ENCODE results near the gene EMC1. TPM values are rescaled to one million over a fixed set of nuclear protein-coding genes. Genes with fewer than 3 reads are reported as not detected.
"Not testable (repeated sequence)": the region's sequence is repeated elsewhere in the genome, so short reads cannot be mapped to it uniquely, and the experiment has no call there.

Gene EMC1
- total RNA-seq, 2 experiments from 2014 or later: 41.3 to 50.1 TPM

GRCh38 chr1:19232524-19232846, 18.8 kb downstream of the EMC1 start:
- Histone ChIP-seq H3K4me3 (ENCODE audit: low read depth, low read length, poor library complexity, severe bottlenecking) (no peak overlapping the region), H3K27ac (ENCODE audit: low read depth, low read length, poor library complexity, severe bottlenecking) (no peak overlapping the region), H3K9me2 (ENCODE audit: insufficient read depth, low read length) (no peaks in the 10 kb centered on the region), H2AFZ (ENCODE audit: low read length) (no peak overlapping the region), H3K9me3 (ENCODE audit: low read length) (no peaks in the 10 kb centered on the region), H3K79me2 (ENCODE audit: insufficient read depth, low read depth, low read length) (no peaks in the 10 kb centered on the region), H3K4me1 (ENCODE audit: insufficient read depth, low read length, poor library complexity, severe bottlenecking) (no peaks in the 10 kb centered on the region), H3K36me3 (ENCODE audit: insufficient read depth, low read length) (peaks cover 91% of the 10 kb centered on the region), H4K20me1 (ENCODE audit: insufficient read depth, low read length) (no peaks in the 10 kb centered on the region), H3K4me2 (ENCODE audit: low read length) (no peak overlapping the region)
- no peak for DNase-seq (ENCODE audit: low spot score)
- ChIA-PET POLR2A (no interaction called here), CTCF (ENCODE audit: unreplicated experiment) (no interaction called here)
- TF ChIP-seq EZH2phosphoT487 (IDR thresholded peaks at IDR 0.05; ENCODE audit: borderline replicate concordance, low read depth, low read length): no peak
- peak; percentile 32; the same call in 1 of the 2 replicates for TF ChIP-seq CTCF (conservative IDR thresholded peaks at IDR 0.05; ENCODE audit: low read length)
- intact Hi-C loops (cut with micrococcal nuclease; ENCODE audit: unreplicated experiment): no loop called here
- no TSS peak for BruUV-seq (replicated peaks)

- POLR2A ChIA-PET; H3K4me2 ChIP-seq (ENCODE audit: low read length); H2AFZ ChIP-seq (ENCODE audit: low read length); H3K4me3 ChIP-seq (ENCODE audit: low read depth, low read length, poor library complexity, severe bottlenecking); H3K9me3 ChIP-seq (ENCODE audit: low read length); intact Hi-C loops (cut with micrococcal nuclease; ENCODE audit: unreplicated experiment); H3K27ac ChIP-seq (ENCODE audit: low read depth, low read length, poor library complexity, severe bottlenecking); H4K20me1 ChIP-seq (ENCODE audit: insufficient read depth, low read length); H3K9me2 ChIP-seq (ENCODE audit: insufficient read depth, low read length); DNase-seq (ENCODE audit: low spot score); BruUV-seq (replicated peaks); H3K4me1 ChIP-seq (ENCODE audit: insufficient read depth, low read length, poor library complexity, severe bottlenecking); H3K79me2 ChIP-seq (ENCODE audit: insufficient read depth, low read depth, low read length); CTCF ChIA-PET (ENCODE audit: unreplicated experiment): not testable (repeated sequence)
- H3K36me3 ChIP-seq (ENCODE audit: insufficient read depth, low read length): peaks cover 91% of the 10 kb centered on the region
Measured at GRCh38 chr1:19231736-19232523, 19.4 kb downstream of the EMC1 start.

- no peaks in the 10 kb centered on the region for H3K9me3 ChIP-seq (ENCODE audit: low read length)
- no peak overlapping the region for H2AFZ ChIP-seq (ENCODE audit: low read length)
- no peak overlapping the region for H3K4me3 ChIP-seq (ENCODE audit: low read depth, low read length, poor library complexity, severe bottlenecking)
- POLR2A ChIA-PET: interaction anchor here (0.8 kb wide), 1 partner anchor 19 kb away, joined by 3 read pairs; no protein-coding TSS in a partner anchor
- intact Hi-C loops (cut with micrococcal nuclease; ENCODE audit: unreplicated experiment): no loop called here
- no peaks in the 10 kb centered on the region for H3K9me2 ChIP-seq (ENCODE audit: insufficient read depth, low read length)
- no peak for DNase-seq (ENCODE audit: low spot score)
- H3K4me2 ChIP-seq (ENCODE audit: low read length): no peak overlapping the region
- no TSS peak for BruUV-seq (replicated peaks)
- H3K4me1 ChIP-seq (ENCODE audit: insufficient read depth, low read length, poor library complexity, severe bottlenecking): no peaks in the 10 kb centered on the region
- H3K79me2 ChIP-seq (ENCODE audit: insufficient read depth, low read depth, low read length): no peaks in the 10 kb centered on the region
- H4K20me1 ChIP-seq (ENCODE audit: insufficient read depth, low read length): no peaks in the 10 kb centered on the region
- H3K27ac ChIP-seq (ENCODE audit: low read depth, low read length, poor library complexity, severe bottlenecking): no peak overlapping the region
- CTCF ChIA-PET (ENCODE audit: unreplicated experiment): no interaction called here
- H3K36me3 ChIP-seq (ENCODE audit: insufficient read depth, low read length): peaks cover 97% of the 10 kb centered on the region
- no peak for TF ChIP-seq EZH2phosphoT487 (IDR thresholded peaks at IDR 0.05; ENCODE audit: borderline replicate concordance, low read depth, low read length)
- no peak for TF ChIP-seq CTCF (conservative IDR thresholded peaks at IDR 0.05; ENCODE audit: low read length)
Measured at GRCh38 chr1:19229828-19230325, 21.4 kb downstream of the EMC1 start.

Measured in OCI-LY7 (cell line).